ENCODE results near the gene RHOD.

DNA sequence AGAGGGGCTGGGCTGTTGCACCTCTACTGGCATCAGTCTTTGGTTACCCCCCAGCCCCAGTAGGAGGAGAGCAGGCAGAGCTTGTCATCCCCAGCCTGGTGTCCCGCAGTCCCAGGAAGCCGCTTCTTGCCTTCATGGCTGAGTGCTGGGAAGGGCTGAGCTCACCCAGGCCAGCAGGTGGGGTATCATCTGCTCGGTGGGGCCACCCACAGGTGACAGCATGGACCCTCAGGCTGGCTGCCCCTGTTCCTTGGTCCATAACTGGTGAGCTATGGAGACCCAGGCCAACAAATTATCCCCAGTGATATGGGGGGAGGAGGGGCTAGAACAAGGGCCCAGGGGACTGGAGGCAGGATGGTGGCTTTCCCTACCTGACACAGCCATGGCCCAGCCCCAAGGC, 6.5 kb upstream of the RHOD start:
- TF ChIP-seq POLR2A (IDR thresholded peaks at IDR 0.05; ENCODE audit: low read length) (no peak), GATA1 (IDR thresholded peaks at IDR 0.05; ENCODE audit: low read depth, low read length) (no peak)
